Ovary (tissue), 3 donors: ENCODE measurements around the gene ZNF782.

Experiments
- CTCF ChIP-seq, 3 donors: fragments of 450-650 bp in 2 of 3; fragments of 200-600 bp in 1 of 3; IDR thresholded peaks; one replicate each; pipeline versions ENCODE4 v1.5.1 to v1.8.0; 2016 to 2022; ENCODE audit warnings: antibody characterized with exemption in 3 of 3, mild to moderate bottlenecking in 1 of 3
- EP300 ChIP-seq: sonication (generic); formaldehyde crosslinking; IDR thresholded peaks from one replicate; pipeline ENCODE4 v1.6.1; 2017; ENCODE audit warnings: antibody characterized with exemption
- POLR2A ChIP-seq: fragments of 450-650 bp; IDR thresholded peaks from one replicate; pipeline ENCODE4 v1.6.1; 2017; ENCODE audit warnings: antibody characterized with exemption, mild to moderate bottlenecking, moderate library complexity
- donor health status: DM: no; HTN: no; CAD: no.

- no peak for TF ChIP-seq CTCF (IDR thresholded peaks at IDR 0.05)
- TF ChIP-seq EP300 = no peak
- TF ChIP-seq POLR2A = no peak
Observed at GRCh38 chr9:96852676-96853075, 1.6 kb downstream of the ZNF782 start.
